Psoas muscle (tissue), 8 donors: ENCODE measurements around the gene RNASE13. TPM values are rescaled to one million over a fixed set of nuclear protein-coding genes. Genes with fewer than 3 reads are reported as not detected.

Experiments
- ATAC-seq, 4 donors: fragments of 200-7000 bp; cut with Tn5 transposase; one replicate each; pipeline ENCODE4 v1.9.1; 2020; ENCODE audit warnings: moderate library complexity in 3 of 4, mild to moderate bottlenecking in 2 of 4
- DNase-seq, 2 donors: peaks; one replicate each; pipeline ENCODE4 v3.0.0-alpha.2; 2020
- H3K27ac ChIP-seq: fragments of 200-600 bp; one replicate; pipeline ENCODE4 v1.8.0; 2022
- H3K27me3 ChIP-seq, 3 donors: fragments of 200-600 bp in 1 of 3; one replicate each; pipeline versions ENCODE4 v1.6.1 to v1.8.0; 2013 to 2022; ENCODE audit warnings: low read length in 2 of 3, mild to moderate bottlenecking in 2 of 3, moderate library complexity in 1 of 3; ENCODE audit not compliant: insufficient read depth in 3 of 3
- H3K36me3 ChIP-seq, 2 donors: fragments of 200-600 bp in 1 of 2; one replicate each; pipeline versions ENCODE4 v1.6.1 to v1.8.0; 2013 to 2022; ENCODE audit warnings: low read depth in 1 of 2, mild to moderate bottlenecking in 1 of 2, moderate library complexity in 1 of 2; ENCODE audit not compliant: insufficient read depth in 1 of 2
- H3K4me1 ChIP-seq: fragments of 200-600 bp; one replicate; pipeline ENCODE4 v1.8.0; 2022
- H3K4me3 ChIP-seq: fragments of 200-600 bp; one replicate; pipeline ENCODE4 v1.8.0; 2022; ENCODE audit warnings: mild to moderate bottlenecking
- H3K9me3 ChIP-seq: fragments of 200-600 bp; one replicate; pipeline ENCODE4 v1.8.0; 2022
- WGBS, 3 donors: extraction: QIAGEN DNeasy Blood & Tissue Kit; methylation state at CpG; one replicate each; pipeline versions ENCODE4 v1.1.6 to v1.1.7; 2013; 5-methylcytosine and 5-hydroxymethylcytosine counted together
- intact Hi-C, 2 donors: fragments of 100-400 bp; cut with DNase I; formaldehyde crosslinking; loops; one replicate each; pipeline versions ENCODE4 v1.11.0 to v1.14.2; 2022
- polyA plus RNA-seq, 3 donors: library from polyadenylated mRNA; stranded (reverse); fragments of 200-250 nt; gene quantifications; one replicate each; pipeline ENCODE4 v1.2.3, GENCODE V29; 2013
- total RNA-seq, 4 donors: library from RNA; stranded (reverse); fragmentation: NEBNext Ultra II Directional in 2 of 4; extraction: Animal tissue kit (Norgen Biotek cat#: 25700) in 2 of 4; gene quantifications; one replicate each; pipeline versions ENCODE4 v1.2.1 to v1.2.4, GENCODE V29; 2021 to 2023
- TF ChIP-seq, protein P1 (sequence below): fragments of 200-600 bp; IDR thresholded peaks from one replicate; pipeline ENCODE4 v1.8.0; 2022; ENCODE audit warnings: antibody characterized with exemption
- donor health status: healthy with polysubstance abuse.
- donor health status: DM: no; HTN: no; CAD: no; lungs with moderate emphysema.
- donor health status: Bipolar disorder and iron deficiency.
- donor health status: healthy.
- donor health status: DM: yes; HTN: yes; CAD: no.
- donor health status: DM: no; HTN: no; CAD: no.
- donor health status: DM: no; HTN: no; CAD: no.
- donor health status: DM: yes; HTN: yes; CAD: no.

RNASE13 gene
- total and polyA plus RNA-seq, 7 donors, result 0.05 TPM; not detected in 6

DNA sequence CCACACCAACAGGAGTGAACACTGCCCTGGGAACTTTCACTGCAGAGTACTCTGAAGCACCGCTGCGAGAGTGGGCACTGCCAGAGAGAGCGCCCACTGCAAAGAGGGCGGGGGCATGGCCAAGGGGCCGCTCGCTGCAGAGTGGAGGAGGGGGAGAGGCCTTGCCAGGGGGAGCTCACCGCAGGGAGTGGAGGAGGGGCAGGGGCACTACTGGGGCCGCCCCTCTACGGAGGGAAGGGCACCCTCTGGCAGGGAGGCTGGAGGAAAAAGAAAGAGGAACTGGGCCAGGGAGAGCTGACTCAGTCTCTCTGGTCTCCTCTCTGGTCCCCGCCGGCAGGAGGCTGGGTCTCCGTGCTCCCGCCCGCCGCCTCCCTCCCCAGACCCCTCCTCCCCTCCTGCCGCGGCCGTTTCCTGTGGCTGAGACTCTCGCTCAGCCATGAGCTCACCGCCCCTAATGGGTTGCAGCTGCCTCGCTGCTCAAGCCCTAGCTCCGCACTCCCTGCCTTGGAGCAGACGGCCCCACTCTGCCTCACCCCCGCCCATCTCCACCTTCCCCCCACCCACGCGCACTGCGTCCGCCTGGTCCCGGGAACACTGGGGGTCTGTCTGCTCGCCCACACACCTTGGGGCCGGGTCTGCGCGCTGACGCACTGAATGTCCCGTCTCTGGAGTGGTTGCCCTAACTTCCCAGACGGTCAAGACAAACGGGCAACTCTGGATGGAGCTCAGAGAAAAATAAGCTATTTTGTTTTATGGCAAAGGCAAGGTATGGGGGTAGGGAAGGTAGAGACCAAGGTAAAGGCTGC lies 36.8 kb upstream of the RNASE13 start:
- H3K36me3 ChIP-seq, result peaks cover 4 to 37% of the 10 kb centered on the region in 2 donors
- TF ChIP-seq, protein P1, sequence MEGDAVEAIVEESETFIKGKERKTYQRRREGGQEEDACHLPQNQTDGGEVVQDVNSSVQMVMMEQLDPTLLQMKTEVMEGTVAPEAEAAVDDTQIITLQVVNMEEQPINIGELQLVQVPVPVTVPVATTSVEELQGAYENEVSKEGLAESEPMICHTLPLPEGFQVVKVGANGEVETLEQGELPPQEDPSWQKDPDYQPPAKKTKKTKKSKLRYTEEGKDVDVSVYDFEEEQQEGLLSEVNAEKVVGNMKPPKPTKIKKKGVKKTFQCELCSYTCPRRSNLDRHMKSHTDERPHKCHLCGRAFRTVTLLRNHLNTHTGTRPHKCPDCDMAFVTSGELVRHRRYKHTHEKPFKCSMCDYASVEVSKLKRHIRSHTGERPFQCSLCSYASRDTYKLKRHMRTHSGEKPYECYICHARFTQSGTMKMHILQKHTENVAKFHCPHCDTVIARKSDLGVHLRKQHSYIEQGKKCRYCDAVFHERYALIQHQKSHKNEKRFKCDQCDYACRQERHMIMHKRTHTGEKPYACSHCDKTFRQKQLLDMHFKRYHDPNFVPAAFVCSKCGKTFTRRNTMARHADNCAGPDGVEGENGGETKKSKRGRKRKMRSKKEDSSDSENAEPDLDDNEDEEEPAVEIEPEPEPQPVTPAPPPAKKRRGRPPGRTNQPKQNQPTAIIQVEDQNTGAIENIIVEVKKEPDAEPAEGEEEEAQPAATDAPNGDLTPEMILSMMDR, result peak; percentile 6
- WGBS, 3 donors, result 11 to 21% (median 11%) methylated on average over 23 to 37 of the region's 37 CpGs
- H3K4me1 ChIP-seq, result peaks cover 18% of the 10 kb centered on the region
- ATAC-seq (peak; percentile 60 to 77 (median 62)), DNase-seq (peak; percentile 88 to 90)
- H3K27me3 ChIP-seq, result no peaks in the 10 kb centered on the region
- no peaks in the 10 kb centered on the region for H3K9me3 ChIP-seq
- peak overlapping the region; percentile 83 for H3K4me3 ChIP-seq
- intact Hi-C loops, result loop anchor here in 1 of 2 donors (2.0 kb wide), 1 partner anchor 17 kb away; no protein-coding TSS in a partner anchor
- H3K27ac ChIP-seq, result peak overlapping the region; percentile 84

DNA sequence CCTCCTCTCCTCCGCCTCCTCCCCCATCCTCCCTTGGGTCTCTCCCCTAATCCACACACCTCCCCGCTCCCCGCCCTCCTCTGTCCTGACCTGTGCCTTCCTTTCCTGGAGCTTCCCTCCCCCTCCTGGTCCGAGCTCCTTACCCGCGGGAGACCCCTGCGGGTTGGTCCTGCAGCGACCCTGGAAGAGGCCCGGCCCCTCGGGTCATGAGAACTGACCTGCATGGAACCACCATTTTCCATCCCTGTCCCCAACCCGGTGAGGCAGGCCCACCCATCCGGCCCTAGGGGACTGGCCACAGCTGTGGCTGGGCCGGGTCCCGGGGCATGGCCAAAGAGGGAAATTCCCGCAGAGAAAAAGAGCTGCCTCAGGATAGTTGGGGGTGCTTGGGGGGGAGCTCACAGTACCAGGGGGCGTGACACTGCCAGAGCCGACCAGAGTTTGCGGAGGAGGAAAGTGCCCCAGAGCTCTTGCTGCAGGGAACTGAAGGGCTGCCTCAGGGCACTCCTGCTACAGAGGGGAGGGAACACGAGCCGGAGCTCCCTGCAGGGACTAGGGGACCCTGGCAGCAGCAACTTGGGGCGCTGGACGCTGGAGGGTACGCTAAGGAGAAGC lies 36.1 kb upstream of the RNASE13 start:
- Histone ChIP-seq H3K36me3 (peaks cover under 1 to 30% of the 10 kb centered on the region in 2 donors), H3K27ac (peak overlapping the region; percentile 84), H3K4me1 (peaks cover 18% of the 10 kb centered on the region), H3K4me3 (peak overlapping the region; percentile 83), H3K27me3 (no peaks in the 10 kb centered on the region), H3K9me3 (no peaks in the 10 kb centered on the region)
- WGBS, 3 donors, result 0 to 1% (median 1%) methylated on average over 22 to 23 of the region's 23 CpGs
- TF ChIP-seq, protein P1, result no peak
- peak; percentile 44 to 66 for DNase-seq
- intact Hi-C loops, result loop anchor here in 1 of 2 donors (1.0 kb wide), 1 partner anchor 34 kb away; no protein-coding TSS in a partner anchor
- peak; percentile 12 to 41 (median 38) for ATAC-seq

DNA sequence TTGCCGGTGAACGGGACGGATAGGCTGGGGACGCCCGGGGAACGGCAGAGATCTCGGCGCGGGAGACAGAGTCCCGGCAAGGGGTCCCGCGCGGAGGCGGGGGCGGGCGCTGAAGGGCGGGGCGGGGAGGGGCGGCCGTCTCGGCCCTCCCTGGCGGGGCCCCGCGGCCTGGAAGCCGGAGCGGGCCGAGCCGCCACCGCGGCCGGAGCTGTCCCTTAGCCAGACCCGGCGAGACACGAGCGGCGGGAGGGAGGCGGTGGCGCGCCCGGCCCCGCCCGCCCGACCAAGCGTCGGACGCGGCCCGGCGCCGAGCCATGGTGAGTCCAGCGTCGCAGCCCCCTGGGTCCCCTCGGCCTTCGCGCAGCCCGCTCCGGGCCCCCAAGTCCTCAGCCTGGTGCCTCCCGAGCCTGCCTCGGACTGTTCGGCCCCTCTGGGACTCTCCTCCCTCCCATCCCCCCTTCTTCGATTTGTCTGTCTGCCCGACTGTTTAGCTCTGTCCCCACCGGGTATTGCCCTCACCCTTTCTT lies 35.5 kb upstream of the RNASE13 start, which contains the start of gene ARHGEF40:
Gene ARHGEF40 (plus strand): TSS at position 222 of the 527 bp plus-strand sequence. CDS start 93 bp downstream, at position 315.
- H3K4me1 ChIP-seq, result peaks cover 18% of the 10 kb centered on the region
- H3K4me3 ChIP-seq, result peak within 1 kb of the TSS; percentile 83
- TF ChIP-seq, protein P1, result no peak
- intact Hi-C loops, result loop anchor here in 1 of 2 donors (1.0 kb wide), 1 partner anchor 34 kb away; no protein-coding TSS in a partner anchor
- H3K9me3 ChIP-seq, result no peaks in the 10 kb centered on the region
- H3K36me3 ChIP-seq, result peaks cover 0 to 24% of the 10 kb centered on the region in 2 donors
- DNase-seq, result peak; percentile 75 to 86
- ATAC-seq, result peak; percentile 77 to 85 (median 82)
- no peaks in the 10 kb centered on the region for H3K27me3 ChIP-seq
- 0% methylated on average over 22 to 63 of the region's 63 CpGs for WGBS, 3 donors
- H3K27ac ChIP-seq, result peak within 1 kb of the TSS; percentile 84

DNA sequence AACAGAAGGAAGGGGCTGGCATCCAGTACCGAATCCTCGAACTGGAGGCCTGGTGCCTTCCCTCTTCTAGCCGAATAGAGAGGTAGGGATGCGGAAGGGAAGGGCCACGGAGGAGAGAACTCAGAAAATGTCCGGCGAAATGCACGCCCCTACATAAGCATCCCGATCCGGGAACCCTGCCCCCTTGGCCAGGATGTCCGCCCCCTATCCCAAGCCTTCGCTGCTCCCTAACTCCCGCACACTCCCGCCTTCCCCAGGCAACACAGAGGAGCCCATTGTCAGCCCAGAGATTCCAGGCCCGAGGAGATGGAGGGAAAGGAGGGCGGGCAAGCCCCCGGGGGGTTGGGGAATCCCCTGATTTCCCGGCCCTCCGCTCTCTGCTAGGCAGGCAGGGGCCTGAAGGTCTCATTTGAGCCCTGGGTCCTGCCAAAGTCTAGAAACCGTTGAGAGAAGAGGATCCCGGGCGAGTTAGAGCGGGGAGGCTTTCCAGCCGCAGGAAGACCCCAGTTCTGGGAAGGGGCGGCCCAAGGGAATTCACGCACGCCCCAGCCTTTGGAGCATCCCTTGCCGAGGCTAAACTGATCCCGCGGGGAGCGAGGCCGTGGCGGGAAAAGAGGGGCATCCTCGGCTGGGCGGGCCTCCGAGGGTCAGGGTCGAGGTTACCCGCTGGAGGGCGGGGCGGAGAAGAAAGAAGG lies 34.9 kb upstream of the RNASE13 start:
- ATAC-seq (peak in 2 of 4 donors; percentile 10 to 34), DNase-seq (peak in 1 of 2 donors; percentile 47)
- peak overlapping the region; percentile 83 for H3K4me3 ChIP-seq
- peaks cover 0 to 18% of the 10 kb centered on the region in 2 donors for H3K36me3 ChIP-seq
- TF ChIP-seq, protein P1, result no peak
- intact Hi-C loops, result loop anchor here (1.0 to 5.0 kb wide), 2 partner anchors 33 to 35 kb away; partner anchors contain the start of gene TMEM253 (in 1 of the 2)
- peaks cover 18% of the 10 kb centered on the region for H3K4me1 ChIP-seq
- WGBS, 3 donors, result 1 to 7% (median 1%) methylated on average over 37 to 40 of the region's 40 CpGs
- H3K27me3 ChIP-seq, result no peaks in the 10 kb centered on the region
- H3K9me3 ChIP-seq, result no peaks in the 10 kb centered on the region
- peak overlapping the region; percentile 84 for H3K27ac ChIP-seq
